Endothelial cell of umbilical vein (primary cell): ENCODE measurements around the gene HNRNPK. TPM values are rescaled to one million over a fixed set of nuclear protein-coding genes. Genes with fewer than 3 reads are reported as not detected.

Source experiments
- BruUV-seq: library from RNA; stranded (reverse); fragments of 400-500 nt; replicated peaks from 2 replicates; lab custom pipeline; 2021; lab: Mats Ljungman, UMichigan
- CTCF ChIA-PET: fragments of 300-600, 350-600 bp; sonication (Branson Sonifier 250); formaldehyde crosslinking; loops from one replicate; lab custom pipeline; 2021; ENCODE audit warnings: antibody characterized with exemption, inconsistent platforms; lab: Charles Lee
- POLR2A ChIA-PET: fragments of 300-600, 350-600 bp; sonication (Branson Sonifier 250); formaldehyde crosslinking; loops from one replicate; lab custom pipeline; 2021; ENCODE audit warnings: antibody characterized with exemption, inconsistent platforms; lab: Charles Lee
- DNase-seq: peaks from one replicate; pipeline ENCODE4 v3.0.0-alpha.2; 2011; ENCODE audit warnings: low read depth, low spot score
- FAIRE-seq: peaks from 2 replicates; lab custom pipeline; 2011; peaks lifted over from hg19 to GRCh38; lab: Jason Lieb, UNC
- H2AFZ ChIP-seq: 2 replicates; pipeline ENCODE4 v1.6.0; 2012; ENCODE audit warnings: low read depth, low read length, control low read depth, inconsistent platforms
- H3K27ac ChIP-seq: 2 replicates; pipeline ENCODE4 v1.5.1; 2011; ENCODE audit warnings: low read depth, mild to moderate bottlenecking, control low read depth, low read length, moderate library complexity; ENCODE audit not compliant: insufficient read depth
- H3K27me3 ChIP-seq, 2 experiments: 2 replicates each; pipeline versions ENCODE4 v1.6.0 to v1.6.1; 2011; ENCODE audit warnings: low read length in 2 of 2, mixed read lengths in 1 of 2; ENCODE audit not compliant: control insufficient read depth in 2 of 2, insufficient read depth in 2 of 2
- H3K36me3 ChIP-seq, 2 experiments: 2 replicates in 1 of 2; 3 replicates in 1 of 2; pipeline ENCODE4 v1.5.1; 2011; ENCODE audit warnings: low read length in 2 of 2, mild to moderate bottlenecking in 1 of 2, moderate library complexity in 1 of 2; ENCODE audit not compliant: control insufficient read depth in 2 of 2, insufficient read depth in 2 of 2; ENCODE audit errors: extremely low read depth in 1 of 2
- H3K4me1 ChIP-seq: 3 replicates; pipeline ENCODE4 v1.5.1; 2011; ENCODE audit warnings: mild to moderate bottlenecking, low read length; ENCODE audit not compliant: control insufficient read depth, insufficient read depth; ENCODE audit errors: extremely low read depth
- H3K4me2 ChIP-seq: 2 replicates; pipeline ENCODE4 v1.6.1; 2011; ENCODE audit warnings: low read length, control low read depth, mixed read lengths; ENCODE audit not compliant: insufficient read depth
- H3K4me3 ChIP-seq, 3 experiments: fragments of 200-600 bp in 1 of 3; sonication (generic), shearing (Covaris generic) in 1 of 3; replicated peaks in 1 of 3; 2 replicates each; pipeline ENCODE4 v1.5.1; 2011 to 2016; ENCODE audit warnings: control low read depth in 3 of 3, low read length in 3 of 3, mild to moderate bottlenecking in 2 of 3, inconsistent platforms in 1 of 3, low read depth in 1 of 3, moderate library complexity in 1 of 3; ENCODE audit not compliant: insufficient read depth in 1 of 3
- H3K79me2 ChIP-seq: 2 replicates; pipeline ENCODE4 v1.6.0; 2012; ENCODE audit warnings: low read length, inconsistent platforms; ENCODE audit not compliant: control insufficient read depth, insufficient read depth
- H3K9ac ChIP-seq: replicated peaks from 2 replicates; pipeline ENCODE3; 2011; ENCODE audit warnings: low read length, control low read depth; ENCODE audit not compliant: insufficient read depth; ENCODE audit errors: extremely low read depth
- H3K9me1 ChIP-seq: replicated peaks from 3 replicates; pipeline ENCODE4 v1.6.0; 2011; ENCODE audit warnings: mild to moderate bottlenecking, low read length; ENCODE audit not compliant: control insufficient read depth, insufficient read depth; ENCODE audit errors: extremely low read depth
- H3K9me3 ChIP-seq: replicated peaks from 2 replicates; pipeline ENCODE4 v1.5.1; 2012; ENCODE audit warnings: low read length, inconsistent platforms; ENCODE audit not compliant: control insufficient read depth, insufficient read depth
- H4K20me1 ChIP-seq: replicated peaks from 2 replicates; pipeline ENCODE3; 2011; ENCODE audit warnings: mild to moderate bottlenecking, low read length; ENCODE audit not compliant: control insufficient read depth, insufficient read depth; ENCODE audit errors: extremely low read depth
- CTCF ChIP-seq, 2 donors: IDR thresholded peaks; 1 replicate in 1 of 2; 2 replicates in 1 of 2; pipeline ENCODE4 v1.5.1; 2011; ENCODE audit warnings: low read length in 2 of 2, mild to moderate bottlenecking in 2 of 2, moderate library complexity in 2 of 2, control low read depth in 1 of 2, inconsistent platforms in 1 of 2, low read depth in 1 of 2; ENCODE audit not compliant: insufficient read depth in 1 of 2; ENCODE audit errors: extremely low read depth in 1 of 2
- EZH2 ChIP-seq: IDR thresholded peaks from 2 replicates; pipeline ENCODE4 v1.6.1; 2012; ENCODE audit warnings: borderline replicate concordance, low read depth, mild to moderate bottlenecking, moderate library complexity, low read length, inconsistent platforms; ENCODE audit not compliant: severe bottlenecking
- FOS ChIP-seq: IDR thresholded peaks from 2 replicates; pipeline ENCODE4 v1.6.1; 2011; ENCODE audit warnings: mild to moderate bottlenecking, low read length, moderate library complexity, borderline replicate concordance; ENCODE audit not compliant: insufficient read depth
- GATA2 ChIP-seq: IDR thresholded peaks from 2 replicates; pipeline ENCODE4 v1.7.0; 2011; ENCODE audit warnings: low read depth, mild to moderate bottlenecking, moderate library complexity, mixed read lengths, low read length; ENCODE audit not compliant: insufficient read length, insufficient read depth
- JUN ChIP-seq: IDR thresholded peaks from 2 replicates; pipeline ENCODE4 v1.6.1; 2011; ENCODE audit warnings: borderline replicate concordance, low read depth; ENCODE audit not compliant: insufficient read length, insufficient read depth
- MYC ChIP-seq: IDR thresholded peaks from one replicate; pipeline ENCODE4 v1.6.1; 2011; ENCODE audit warnings: mild to moderate bottlenecking, low read depth, low read length
- dilution Hi-C: fragments of 300-500 bp; cut with MboI; formaldehyde crosslinking; loops from one replicate; pipeline ENCODE4 v1.15.0; 2019; ENCODE audit warnings: low sequenced_read_pairs; ENCODE audit not compliant: extremely low pct_ligation_motif_present
- intact Hi-C: fragments of 100-400 bp; cut with micrococcal nuclease; formaldehyde crosslinking; loops from one replicate; pipeline ENCODE4 v1.10.0; 2022
- polyA plus RNA-seq, 4 experiments: library from polyadenylated mRNA; depleted of rRNA in 3 of 4; stranded (reverse) in 3 of 4; unstranded in 1 of 4; fragments of >200 nt; gene quantifications; 2 replicates each; pipeline versions ENCODE4 v1.2.1 to v1.2.3, GENCODE V29; 2011 to 2012; ENCODE audit warnings: missing spikeins in 1 of 4
- total RNA-seq: library from RNA; stranded (reverse); gene quantifications from 2 replicates; pipeline ENCODE4 v1.2.3, GENCODE V29; 2021

HNRNPK gene
- total and polyA plus RNA-seq, 2 donors (not counting 3 experiments of a cell fraction or from before 2014, with no cell fraction given) = 399 to 663 TPM

DNA sequence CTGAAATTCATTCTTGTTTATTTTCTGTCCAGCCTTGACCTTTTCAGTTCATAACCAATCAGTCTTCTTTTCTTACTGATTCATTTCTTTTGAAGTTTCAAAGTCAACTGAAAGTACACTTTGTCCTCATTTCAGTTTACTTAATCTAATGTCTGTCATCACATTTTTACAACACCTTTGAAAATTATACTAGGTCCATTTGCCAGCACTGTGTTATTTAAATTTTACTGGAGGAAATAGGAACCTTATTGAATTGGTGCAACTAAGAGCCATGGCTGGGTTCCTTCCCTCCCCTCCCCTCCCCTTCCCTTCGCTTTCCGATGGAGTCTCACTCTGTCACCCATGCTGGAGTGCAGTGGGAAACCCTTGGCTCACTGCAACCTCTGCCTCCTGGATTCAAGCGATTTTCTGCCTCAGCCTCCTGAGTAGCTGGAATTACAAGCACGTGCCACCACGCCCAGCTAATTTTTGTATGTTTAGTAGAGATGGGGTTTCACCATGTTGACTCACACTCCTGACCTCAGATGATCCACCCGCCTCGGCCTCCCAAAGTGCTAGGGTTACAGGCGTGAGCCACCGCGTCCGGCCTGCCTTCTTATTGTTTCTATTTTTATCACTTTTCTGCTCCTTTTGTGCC is 6.9 kb upstream of the HNRNPK start:
- H3K4me3 ChIP-seq = no peak overlapping the region
- H2AFZ ChIP-seq = no peak overlapping the region
- no peaks in the 10 kb centered on the region for H3K9me1 ChIP-seq
- ChIA-PET POLR2A (no interaction called here), CTCF (no interaction called here)
- no peak overlapping the region for H3K9ac ChIP-seq
- no peak for FAIRE-seq
- no peak overlapping the region for H3K4me2 ChIP-seq
- TF ChIP-seq MYC (no peak), EZH2 (no peak), CTCF (IDR thresholded peaks at IDR 0.05; ENCODE audit: extremely low read depth in 1 of 2, insufficient read depth in 1 of 2, low read depth in 1 of 2, low read length in 2 of 2) (no peak), GATA2 (no peak), FOS (no peak), JUN (no peak)
- peaks cover 53% of the 10 kb centered on the region for H3K79me2 ChIP-seq
- DNase-seq = no peak
- no peaks in the 10 kb centered on the region for H3K27me3 ChIP-seq
- intact Hi-C loops (no loop called here), dilution Hi-C loops (no loop called here)
- no peaks in the 10 kb centered on the region for H3K9me3 ChIP-seq
- H3K36me3 ChIP-seq = no peaks in the 10 kb centered on the region
- no TSS peak for BruUV-seq
- no peak overlapping the region for H3K27ac ChIP-seq
- no peaks in the 10 kb centered on the region for H4K20me1 ChIP-seq
- H3K4me1 ChIP-seq = peaks cover 3% of the 10 kb centered on the region
